K562 (cell line): ENCODE data around the gene CTTNBP2.

Source experiments
- BCL6 ChIP-seq: fragments of 250-450 bp; sonication (Bioruptor Pico); IDR thresholded peaks from 2 replicates; pipeline ENCODE4 v1.4.0; 2020
- EP300 ChIP-seq: IDR thresholded peaks from 2 replicates; pipeline ENCODE4 v1.6.1; 2012; ENCODE audit warnings: low read length, improper control_type of control experiment
- MEIS2 ChIP-seq: fragments of 450-650 bp; IDR thresholded peaks from 2 replicates; pipeline ENCODE4 v1.6.1; 2014; ENCODE audit warnings: mild to moderate bottlenecking; ENCODE audit not compliant: partially characterized antibody
- PHF21A ChIP-seq: fragments of 450-650 bp; IDR thresholded peaks from 2 replicates; pipeline ENCODE4 v1.6.1; 2017; ENCODE audit warnings: low read depth, borderline replicate concordance
- POLR2AphosphoS5 ChIP-seq: IDR thresholded peaks from 2 replicates; pipeline ENCODE4 v1.6.1; 2011; ENCODE audit warnings: mild to moderate bottlenecking, low read depth, low read length, moderate library complexity; ENCODE audit not compliant: control insufficient read depth, insufficient read depth
- ZNF121 ChIP-seq: sonication (generic); formaldehyde crosslinking; conservative IDR thresholded peaks from 2 replicates; pipeline ENCODE4 v1.8.0; 2022; ENCODE audit warnings: missing genetic modification reagents
- TF ChIP-seq, protein P1 (sequence below): sonication (generic); formaldehyde crosslinking; IDR thresholded peaks from 2 replicates; pipeline ENCODE4 v1.8.1; 2023; ENCODE audit warnings: mild to moderate bottlenecking, missing genetic modification reagents

- no peak for TF ChIP-seq EP300
- no peak for TF ChIP-seq MEIS2
- TF ChIP-seq BCL6 (CRISPR knock-in tag): no peak
- TF ChIP-seq, protein P1, sequence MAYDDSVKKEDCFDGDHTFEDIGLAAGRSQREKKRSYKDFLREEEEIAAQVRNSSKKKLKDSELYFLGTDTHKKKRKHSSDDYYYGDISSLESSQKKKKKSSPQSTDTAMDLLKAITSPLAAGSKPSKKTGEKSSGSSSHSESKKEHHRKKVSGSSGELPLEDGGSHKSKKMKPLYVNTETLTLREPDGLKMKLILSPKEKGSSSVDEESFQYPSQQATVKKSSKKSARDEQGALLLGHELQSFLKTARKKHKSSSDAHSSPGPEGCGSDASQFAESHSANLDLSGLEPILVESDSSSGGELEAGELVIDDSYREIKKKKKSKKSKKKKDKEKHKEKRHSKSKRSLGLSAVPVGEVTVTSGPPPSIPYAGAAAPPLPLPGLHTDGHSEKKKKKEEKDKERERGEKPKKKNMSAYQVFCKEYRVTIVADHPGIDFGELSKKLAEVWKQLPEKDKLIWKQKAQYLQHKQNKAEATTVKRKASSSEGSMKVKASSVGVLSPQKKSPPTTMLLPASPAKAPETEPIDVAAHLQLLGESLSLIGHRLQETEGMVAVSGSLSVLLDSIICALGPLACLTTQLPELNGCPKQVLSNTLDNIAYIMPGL: no peak
- no peak for TF ChIP-seq ZNF121 (CRISPR knock-in tag)
- no peak for TF ChIP-seq PHF21A
- TF ChIP-seq POLR2AphosphoS5: no peak
Observed at GRCh38 chr7:117874191-117874700, 1.0 kb upstream of the CTTNBP2 start.
